NCI-H82 treated with DMSO at 0.1 percent for 48 hours (cell line): ENCODE results near the gene PCDHGB3.
"Not testable (repeated sequence)": the region's sequence is repeated elsewhere in the genome, so short reads cannot be mapped to it uniquely, and the experiment has no call there.

Experiments used
- DNase-seq: peaks from one replicate; lab custom pipeline; 2025; ENCODE audit not compliant: unreplicated experiment; lab: John Stamatoyannopoulos, UW

Gene PCDHGB3

GRCh38 chr5:141356950-141357349 is 13.1 kb upstream of the PCDHGB3 start:
- DNase-seq, result no peak

GRCh38 chr5:141359790-141360426 is 10.1 kb upstream of the PCDHGB3 start, which contains the start of gene PCDHGB2:
TSS of gene PCDHGB2 (plus strand) at chr5:141359994. CDS start at chr5:141360136, 142 bp downstream.
- no peak for DNase-seq

- no peak for DNase-seq
These were observed 9.4 kb upstream of the PCDHGB3 start for GRCh38 chr5:141360685-141361084.

GRCh38 chr5:141362719-141363118 is 7.3 kb upstream of the PCDHGB3 start:
- DNase-seq, result no peak

GRCh38 chr5:141363952-141364660 is 5.9 kb upstream of the PCDHGB3 start, which contains the start of gene PCDHGA5:
TSS of gene PCDHGA5 (plus strand) at chr5:141364162. CDS start at chr5:141364331, 169 bp downstream.
- no peak for DNase-seq

GRCh38 chr5:141366016-141366896 is 3.8 kb upstream of the PCDHGB3 start:
- DNase-seq, result no peak

GRCh38 chr5:141371572-141372475 is 1.8 kb downstream of the PCDHGB3 start:
- DNase-seq, result no peak

- DNase-seq, result no peak
These were observed 3.8 kb downstream of the PCDHGB3 start, which contains the start of gene PCDHGA6 for GRCh38 chr5:141373673-141374317. TSS of gene PCDHGA6 (plus strand) at chr5:141373891. CDS start at chr5:141374084, 193 bp downstream.

- no peak for DNase-seq
These were observed 4.6 kb downstream of the PCDHGB3 start for GRCh38 chr5:141374627-141375026.

GRCh38 chr5:141375444-141376155 is 5.6 kb downstream of the PCDHGB3 start:
- DNase-seq, result not testable (repeated sequence)

- no peak for DNase-seq
These were observed 12.6 kb downstream of the PCDHGB3 start, which contains the start of gene PCDHGA7 for GRCh38 chr5:141382469-141383294. TSS of gene PCDHGA7 (plus strand) at chr5:141382742. CDS start at chr5:141382900, 158 bp downstream.

- DNase-seq, result no peak
These were observed 13.3 kb downstream of the PCDHGB3 start for GRCh38 chr5:141383345-141383744.

GRCh38 chr5:141384471-141385267 is 14.6 kb downstream of the PCDHGB3 start:
- DNase-seq, result no peak

GRCh38 chr5:141387557-141388311 is 17.7 kb downstream of the PCDHGB3 start, which contains the start of gene PCDHGB4:
TSS of gene PCDHGB4 (plus strand) at chr5:141387698. CDS start at chr5:141387885, 187 bp downstream.
- not testable (repeated sequence) for DNase-seq

GRCh38 chr5:141388661-141389060 is 18.6 kb downstream of the PCDHGB3 start:
- DNase-seq, result no peak
